Adipose tissue (tissue), 3 donors: Measurements from ENCODE around the gene FLAD1. TPM values are rescaled to one million over a fixed set of nuclear protein-coding genes. Genes with fewer than 3 reads are reported as not detected.

Experiments used
- H3K27ac ChIP-seq: one replicate; pipeline ENCODE4 v1.5.1; 2013; ENCODE audit warnings: low read depth, low read length
- WGBS, 3 donors: extraction: QIAGEN DNeasy Blood & Tissue Kit; methylation state at CpG; one replicate each; pipeline ENCODE4 v1.1.7; 2013; 5-methylcytosine and 5-hydroxymethylcytosine counted together
- polyA plus RNA-seq, 3 donors: library from polyadenylated mRNA; stranded (reverse); fragments of 200-250 nt; gene quantifications; one replicate each; pipeline ENCODE4 v1.2.3, GENCODE V29; 2013
- donor health status: healthy with polysubstance abuse.
- donor health status: Bipolar disorder and iron deficiency.
- donor health status: healthy.

Gene FLAD1
- polyA plus RNA-seq, 3 donors: 15.3 to 37.9 (median 21.7) TPM

GRCh38 chr1:155008015-155008941 is 25.1 kb downstream of the FLAD1 start:
- peak overlapping the region; percentile 16 for H3K27ac ChIP-seq
- 37 to 60% (median 38%) methylated on average over 14 to 16 of the region's 16 CpGs for WGBS, 3 donors

- no peak overlapping the region for H3K27ac ChIP-seq
- WGBS, 3 donors: 72 to 82% (median 81%) methylated on average over 11 to 12 of the region's 12 CpGs
Observed at GRCh38 chr1:155009221-155009711, 26.1 kb downstream of the FLAD1 start.

- no peak overlapping the region for H3K27ac ChIP-seq
- WGBS, 3 donors: 76 to 93% (median 83%) methylated on average over 5 of the region's 5 CpGs
Observed at GRCh38 chr1:155009742-155010141, 26.6 kb downstream of the FLAD1 start.

- H3K27ac ChIP-seq: no peak overlapping the region
- WGBS, 3 donors: 35 to 52% (median 39%) methylated on average over 7 to 11 of the region's 11 CpGs
Observed at GRCh38 chr1:155010211-155010918, 27.2 kb downstream of the FLAD1 start.

- no peak overlapping the region for H3K27ac ChIP-seq
- 48 to 79% (median 73%) methylated on average over 3 to 5 of the region's 5 CpGs for WGBS, 3 donors
Observed at GRCh38 chr1:155011004-155011416, 27.9 kb downstream of the FLAD1 start.

GRCh38 chr1:155011437-155012025 is 28.4 kb downstream of the FLAD1 start:
- 61 to 84% (median 79%) methylated on average over 5 to 6 of the region's 6 CpGs for WGBS, 3 donors
- H3K27ac ChIP-seq: no peak overlapping the region

GRCh38 chr1:155012026-155012546 is 28.9 kb downstream of the FLAD1 start:
- 26% methylated on average over 6 to 9 of the region's 9 CpGs for WGBS, 3 donors
- no peak overlapping the region for H3K27ac ChIP-seq

- no peak overlapping the region for H3K27ac ChIP-seq
- 56 to 74% (median 67%) methylated on average over 3 of the region's 3 CpGs for WGBS, 3 donors
Observed at GRCh38 chr1:155012776-155013602, 29.8 kb downstream of the FLAD1 start.

- 28 to 62% (median 30%) methylated on average over 5 to 8 of the region's 8 CpGs for WGBS, 3 donors
- H3K27ac ChIP-seq: no peak overlapping the region
Observed at GRCh38 chr1:155013632-155014031, 30.5 kb downstream of the FLAD1 start.

- WGBS, 3 donors: 90 to 91% (median 91%) methylated on average over 30 to 31 of the region's 31 CpGs
- no peak overlapping the region for H3K27ac ChIP-seq
Observed at GRCh38 chr1:155014709-155015508, 31.8 kb downstream of the FLAD1 start.

GRCh38 chr1:155015527-155016230 is 32.5 kb downstream of the FLAD1 start:
- 82 to 85% (median 85%) methylated on average over 16 of the region's 16 CpGs for WGBS, 3 donors

GRCh38 chr1:155016231-155016831 is 33.2 kb downstream of the FLAD1 start:
- no peak overlapping the region for H3K27ac ChIP-seq
- 71 to 82% (median 77%) methylated on average over 24 to 26 of the region's 26 CpGs for WGBS, 3 donors

More at GRCh38 chr1:155015527-155016230, 32.5 kb downstream of the FLAD1 start:
- no peak overlapping the region for H3K27ac ChIP-seq

GRCh38 chr1:155017041-155017945 is 34.1 kb downstream of the FLAD1 start:
- WGBS, 3 donors: 3 to 7% (median 3%) methylated on average over 23 to 49 of the region's 49 CpGs
- peak overlapping the region; percentile 57 for H3K27ac ChIP-seq

GRCh38 chr1:155017946-155018316 is 34.8 kb downstream of the FLAD1 start:
- H3K27ac ChIP-seq: no peak overlapping the region
- 37 to 53% (median 49%) methylated on average over 6 of the region's 6 CpGs for WGBS, 3 donors
